Measurements from ENCODE around the gene ZNF324.
A peak's percentile ranks its signal among the peaks of the same experiment; 100 is the strongest.

ZNF324 gene

DNA sequence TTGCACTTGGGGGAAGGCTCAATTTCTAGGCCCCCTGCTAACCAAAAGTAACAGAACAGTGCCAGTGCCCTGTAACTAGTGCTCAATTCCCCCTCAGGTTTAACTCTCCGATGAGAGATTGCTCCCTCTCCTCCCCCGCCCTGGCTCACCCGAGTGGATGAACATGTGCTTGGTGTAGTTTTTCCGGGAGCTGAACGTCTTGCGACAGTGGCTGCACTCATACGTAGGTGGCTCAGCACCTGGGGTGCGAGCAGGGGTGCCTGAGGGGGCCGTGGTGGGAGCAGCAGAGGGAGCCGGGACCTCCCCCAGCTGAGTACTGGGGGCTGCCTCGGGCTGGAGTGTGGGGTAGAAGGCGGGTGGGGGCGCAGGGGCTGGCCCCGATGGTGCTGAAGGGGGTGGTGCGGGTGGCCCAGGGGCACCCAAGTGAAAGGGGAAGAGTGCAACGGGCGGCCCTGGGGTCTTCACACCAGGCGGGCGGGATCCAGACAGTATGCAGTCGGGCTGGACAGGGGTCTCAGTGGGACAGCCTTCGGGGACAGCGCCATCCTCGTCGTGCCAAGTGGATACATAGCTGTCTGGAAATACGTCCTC lies 49.5 kb downstream of the ZNF324 start:
- POLR2A ChIA-PET: no interaction called here
- no peak for DNase-seq (ENCODE audit: low read depth, low spot score)
- no peak overlapping the region for H3K4me3 ChIP-seq (ENCODE audit: low read depth, low read length)
- CTCF ChIA-PET: interaction anchor here (1.0 to 9.3 kb wide), 4 partner anchors 12 to 64 kb away, joined by 3 to 109 read pairs (median 6); partner anchors contain the start of gene TRIM28
- TF ChIP-seq, protein P1, sequence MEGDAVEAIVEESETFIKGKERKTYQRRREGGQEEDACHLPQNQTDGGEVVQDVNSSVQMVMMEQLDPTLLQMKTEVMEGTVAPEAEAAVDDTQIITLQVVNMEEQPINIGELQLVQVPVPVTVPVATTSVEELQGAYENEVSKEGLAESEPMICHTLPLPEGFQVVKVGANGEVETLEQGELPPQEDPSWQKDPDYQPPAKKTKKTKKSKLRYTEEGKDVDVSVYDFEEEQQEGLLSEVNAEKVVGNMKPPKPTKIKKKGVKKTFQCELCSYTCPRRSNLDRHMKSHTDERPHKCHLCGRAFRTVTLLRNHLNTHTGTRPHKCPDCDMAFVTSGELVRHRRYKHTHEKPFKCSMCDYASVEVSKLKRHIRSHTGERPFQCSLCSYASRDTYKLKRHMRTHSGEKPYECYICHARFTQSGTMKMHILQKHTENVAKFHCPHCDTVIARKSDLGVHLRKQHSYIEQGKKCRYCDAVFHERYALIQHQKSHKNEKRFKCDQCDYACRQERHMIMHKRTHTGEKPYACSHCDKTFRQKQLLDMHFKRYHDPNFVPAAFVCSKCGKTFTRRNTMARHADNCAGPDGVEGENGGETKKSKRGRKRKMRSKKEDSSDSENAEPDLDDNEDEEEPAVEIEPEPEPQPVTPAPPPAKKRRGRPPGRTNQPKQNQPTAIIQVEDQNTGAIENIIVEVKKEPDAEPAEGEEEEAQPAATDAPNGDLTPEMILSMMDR (IDR thresholded peaks at IDR 0.05; ENCODE audit: insufficient read depth, low read length, missing control alignments): no peak

DNA sequence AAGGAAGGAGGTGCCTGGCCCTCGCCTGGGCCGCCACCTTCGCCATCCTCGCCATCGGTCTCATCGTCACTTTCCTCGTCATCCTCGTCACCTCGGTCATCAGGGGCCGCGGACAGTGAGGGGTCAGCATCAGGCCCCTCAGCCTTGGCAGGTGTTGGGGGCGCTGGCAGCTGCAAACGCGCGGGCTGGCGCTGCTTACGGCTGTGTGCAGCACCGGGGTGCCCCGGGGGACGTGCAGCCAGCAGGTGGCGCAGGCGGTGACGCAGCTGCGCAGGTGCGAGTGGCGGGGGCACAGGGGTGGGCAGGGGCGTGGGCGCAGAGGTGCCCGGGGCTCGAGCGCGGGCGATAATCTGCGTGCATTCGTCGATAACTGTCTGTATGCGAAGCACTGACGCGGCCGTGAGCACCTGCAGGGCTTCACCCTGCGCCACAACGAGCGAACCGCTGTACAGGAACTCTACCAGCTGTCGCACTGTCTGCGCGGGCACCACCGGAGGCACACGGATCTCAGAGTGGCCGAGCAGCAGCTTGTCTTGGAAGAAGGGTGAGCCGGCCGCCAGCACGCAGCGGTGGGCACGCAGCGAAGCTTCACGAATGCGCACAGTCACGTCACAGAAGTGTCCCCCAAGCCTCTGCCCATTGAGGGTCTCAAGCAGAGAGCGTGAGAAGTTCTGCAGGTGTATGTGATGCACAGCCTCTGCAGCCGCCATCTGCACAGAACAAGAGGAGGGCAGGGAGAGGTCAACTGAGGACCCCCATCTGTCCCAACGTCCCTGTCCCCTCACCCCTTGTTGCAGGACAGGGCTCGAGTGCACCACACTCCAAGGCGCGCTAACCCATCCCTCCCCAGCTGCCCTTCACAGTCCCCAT lies 50.3 kb downstream of the ZNF324 start:
- CTCF ChIA-PET: interaction anchor here (1.0 to 9.3 kb wide), 8 partner anchors 16 to 63 kb away, joined by 3 to 109 read pairs (median 24); partner anchors contain the start of genes CHMP2A and TRIM28

DNA sequence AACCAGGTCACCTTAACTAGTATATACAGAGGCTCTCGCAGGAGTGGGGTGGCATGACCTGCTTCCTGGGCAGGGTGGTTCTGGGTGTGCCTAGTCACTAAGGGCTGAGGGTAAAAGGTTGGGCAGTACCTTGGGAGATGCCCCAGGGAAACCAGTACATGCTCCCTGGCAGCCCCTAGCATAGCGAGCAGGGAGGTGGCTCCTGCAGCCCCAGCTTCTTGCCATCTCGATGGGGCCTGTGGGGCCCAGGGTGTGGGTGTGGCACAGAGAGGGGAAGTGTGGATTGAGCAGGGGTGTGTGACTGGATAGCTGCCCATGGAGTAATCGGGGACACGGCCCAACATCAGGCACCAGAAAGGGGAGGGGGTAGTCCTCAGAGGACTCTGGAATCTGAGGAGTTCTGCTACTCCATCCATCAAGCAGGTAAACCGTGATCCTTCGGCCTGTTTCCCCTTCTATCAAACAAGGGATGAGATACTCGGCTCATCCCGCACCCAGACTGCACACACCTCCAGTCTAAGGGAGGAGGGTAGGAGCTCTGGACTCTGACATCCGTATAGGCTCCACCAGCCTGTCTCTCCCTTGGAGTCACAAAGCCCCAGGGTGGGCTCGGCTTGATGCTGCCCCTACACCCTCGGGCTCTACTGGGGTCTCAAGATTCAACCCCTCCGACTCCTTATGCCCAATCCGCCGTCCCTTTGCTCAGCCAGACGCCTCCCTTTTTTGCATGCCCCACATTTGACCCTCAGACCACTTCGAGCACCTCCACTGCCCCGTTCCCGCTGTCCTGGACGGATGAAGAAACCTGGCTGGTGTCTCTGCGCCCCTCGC lies 51.6 kb downstream of the ZNF324 start:
- DNase-seq (ENCODE audit: low read depth, low spot score): no peak
- TF ChIP-seq, protein P1 (IDR thresholded peaks at IDR 0.05; ENCODE audit: insufficient read depth, low read length, missing control alignments): no peak
- ChIA-PET CTCF (interaction anchor here (0.6 to 9.3 kb wide), 24 partner anchors 8 to 362 kb away, joined by 3 to 109 read pairs (median 7); partner anchors contain the start of genes CHMP2A, SLC27A5, TRIM28 and UBE2M), POLR2A (interaction anchor here (0.7 to 3.8 kb wide), 5 partner anchors 18 to 78 kb away, joined by 3 to 37 read pairs (median 7); partner anchors contain the start of genes CHMP2A, TRIM28 and ZNF132)
- H3K4me3 ChIP-seq (ENCODE audit: low read depth, low read length): peak overlapping the region; percentile 89

More for the DNA sequence above, 50.3 kb downstream of the ZNF324 start:
- POLR2A ChIA-PET: no interaction called here
- DNase-seq (ENCODE audit: low read depth, low spot score): no peak
- TF ChIP-seq, protein P1 (IDR thresholded peaks at IDR 0.05; ENCODE audit: insufficient read depth, low read length, missing control alignments): no peak
- no peak overlapping the region; the same call in 1 of the 2 replicates for H3K4me3 ChIP-seq (ENCODE audit: low read depth, low read length)

DNA sequence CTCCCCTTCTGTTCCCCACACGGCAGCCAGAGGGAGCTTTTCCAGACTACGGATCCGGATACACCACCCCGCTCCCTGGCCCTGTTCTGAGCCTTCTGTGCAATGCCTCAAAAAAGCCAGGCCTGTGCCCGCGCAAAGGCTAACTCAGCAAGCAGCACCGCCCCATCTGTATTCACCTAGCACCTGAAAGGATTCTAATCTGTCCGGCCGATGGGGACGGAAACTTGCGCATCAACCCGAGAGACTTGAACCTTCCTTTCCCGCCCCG lies 52.1 kb downstream of the ZNF324 start:
- POLR2A ChIA-PET: interaction anchor here (0.7 to 3.8 kb wide), 5 partner anchors 19 to 79 kb away, joined by 3 to 37 read pairs (median 7); partner anchors contain the start of genes CHMP2A, TRIM28 and ZNF132
- no peak for DNase-seq (ENCODE audit: low read depth, low spot score)
- peak overlapping the region; percentile 89 for H3K4me3 ChIP-seq (ENCODE audit: low read depth, low read length)
- CTCF ChIA-PET: interaction anchor here (0.6 to 9.3 kb wide), 24 partner anchors 8 to 362 kb away, joined by 3 to 109 read pairs (median 7); partner anchors contain the start of genes CHMP2A, SLC27A5, TRIM28 and UBE2M
- TF ChIP-seq, protein P1 (IDR thresholded peaks at IDR 0.05; ENCODE audit: insufficient read depth, low read length, missing control alignments): peak; percentile 91

DNA sequence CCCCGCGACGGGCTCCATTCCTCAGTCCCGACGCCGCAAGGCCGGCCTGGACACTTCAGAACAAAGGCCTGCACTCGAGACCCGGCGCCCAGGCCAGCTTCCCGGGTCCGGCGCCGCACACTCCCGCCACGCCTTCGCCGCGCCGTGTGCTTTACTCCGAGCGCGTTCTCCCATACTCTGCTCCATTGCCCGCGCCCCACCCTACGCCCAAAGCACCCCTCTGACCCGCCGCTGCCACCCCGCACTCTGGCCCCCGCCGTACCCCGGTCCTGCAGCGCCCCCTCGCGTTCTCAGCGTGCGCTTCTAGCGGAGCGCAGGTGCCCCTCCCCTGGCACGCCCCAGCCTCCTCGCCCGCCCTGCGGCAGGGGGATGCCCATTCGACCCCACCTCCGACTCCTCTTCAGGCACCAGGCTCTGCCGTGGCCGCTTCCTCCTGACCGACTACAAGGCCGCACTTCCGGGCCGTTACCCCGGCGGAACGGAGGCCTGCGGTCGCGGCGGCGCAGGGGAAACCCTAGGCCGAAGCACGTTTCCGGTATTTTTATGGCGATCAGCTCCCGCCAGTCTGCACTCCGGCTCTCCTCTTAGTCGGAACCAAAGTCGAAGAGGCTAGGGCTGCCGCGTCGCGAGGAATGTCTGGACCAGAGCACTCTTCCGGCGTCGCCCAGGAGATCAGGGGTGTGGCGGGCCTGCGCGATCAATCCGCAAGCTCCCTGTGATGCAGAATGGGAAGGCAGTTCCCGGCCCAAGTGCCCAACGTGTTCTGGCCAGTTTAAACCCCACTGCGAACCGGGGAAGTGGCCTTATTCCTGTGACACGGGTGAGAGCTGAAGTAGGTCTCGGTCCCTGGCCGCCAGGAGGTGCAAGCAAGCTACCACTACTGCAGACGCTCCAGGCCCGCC lies 52.7 kb downstream of the ZNF324 start, which contains the start of gene ZBTB45:
TSS of gene ZBTB45 (minus strand) at position 456 of the 902 bp plus-strand sequence. CDS start 2,137 bp downstream, outside the sequence.
- H3K4me3 ChIP-seq (ENCODE audit: low read depth, low read length): peak within 1 kb of the TSS; percentile 89
- TF ChIP-seq, protein P1 (IDR thresholded peaks at IDR 0.05; ENCODE audit: insufficient read depth, low read length, missing control alignments): peak; percentile 90
- peak; percentile 83 for DNase-seq (ENCODE audit: low read depth, low spot score)
- CTCF ChIA-PET: interaction anchor here (0.6 to 9.3 kb wide), 27 partner anchors 9 to 363 kb away, joined by 3 to 109 read pairs (median 7); partner anchors contain the start of genes CHMP2A, SLC27A5, TRIM28 and UBE2M
- POLR2A ChIA-PET: interaction anchor here (0.6 to 3.8 kb wide), 15 partner anchors 9 to 241 kb away, joined by 3 to 37 read pairs (median 4); partner anchors contain the start of genes CHMP2A, TRIM28, ZNF132 and ZNF497
